Loucy (cell line): ENCODE data around the gene NEIL1.

Experiments
- CTCF ChIP-seq: fragments of 200-600 bp; sonication (generic); conservative IDR thresholded peaks from 2 replicates; pipeline ENCODE4 v1.5.1; 2014; ENCODE audit warnings: mild to moderate bottlenecking, antibody characterized with exemption, low read length
- EZH2phosphoT487 ChIP-seq: fragments of 200-600 bp; IDR thresholded peaks from 2 replicates; pipeline ENCODE4 v1.6.1; 2018; ENCODE audit warnings: antibody characterized with exemption, mild to moderate bottlenecking, moderate library complexity, borderline replicate concordance

- TF ChIP-seq CTCF (no peak), EZH2phosphoT487 (no peak)
Observed at GRCh38 chr15:75327491-75327890, 19.3 kb upstream of the NEIL1 start.
